Stimulated activated CD4-positive, alpha-beta T cell treated with anti-CD3 and anti-CD28 coated beads, TNF-alpha, amount 100 ng/mL, for 4 hours (primary cell): ENCODE measurements around the gene SLC1A2.

Experiments
- DNase-seq, 3 experiments: peaks; one replicate each; pipeline ENCODE4 v3.0.0-alpha.2; 2020; ENCODE audit warnings: low read depth in 3 of 3

The SLC1A2 gene

GRCh38 chr11:35419184-35419829 is at the start of gene SLC1A2:
Gene SLC1A2, minus strand, starts transcription at chr11:35419558. Its CDS starts 592 bp downstream, at chr11:35418966.
- DNase-seq, result no peak

- DNase-seq, result no peak
Measured at GRCh38 chr11:35466058-35466457, 46.7 kb upstream of the SLC1A2 start.

DNA sequence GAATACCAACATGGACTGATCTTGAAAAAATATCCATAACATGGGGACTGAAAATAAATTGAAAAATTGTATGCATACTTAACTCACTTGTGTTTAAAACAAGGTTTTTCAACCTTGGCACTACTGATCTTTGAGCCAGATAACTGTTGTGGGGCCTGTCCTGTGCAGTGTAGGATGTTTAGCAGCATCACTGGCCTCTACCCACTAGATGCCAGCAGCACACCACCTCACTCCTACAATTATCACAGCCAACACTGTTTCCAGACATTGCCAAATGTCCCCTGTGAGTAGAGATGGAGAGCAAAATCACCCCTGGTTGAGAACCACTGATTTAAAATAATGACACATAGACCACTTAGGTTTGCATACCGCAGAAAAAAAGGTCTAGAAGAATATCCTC is 45.0 kb upstream of the SLC1A2 start:
- DNase-seq, result no peak

GRCh38 chr11:35463331-35463751 is 44.0 kb upstream of the SLC1A2 start:
- DNase-seq, result no peak

DNA sequence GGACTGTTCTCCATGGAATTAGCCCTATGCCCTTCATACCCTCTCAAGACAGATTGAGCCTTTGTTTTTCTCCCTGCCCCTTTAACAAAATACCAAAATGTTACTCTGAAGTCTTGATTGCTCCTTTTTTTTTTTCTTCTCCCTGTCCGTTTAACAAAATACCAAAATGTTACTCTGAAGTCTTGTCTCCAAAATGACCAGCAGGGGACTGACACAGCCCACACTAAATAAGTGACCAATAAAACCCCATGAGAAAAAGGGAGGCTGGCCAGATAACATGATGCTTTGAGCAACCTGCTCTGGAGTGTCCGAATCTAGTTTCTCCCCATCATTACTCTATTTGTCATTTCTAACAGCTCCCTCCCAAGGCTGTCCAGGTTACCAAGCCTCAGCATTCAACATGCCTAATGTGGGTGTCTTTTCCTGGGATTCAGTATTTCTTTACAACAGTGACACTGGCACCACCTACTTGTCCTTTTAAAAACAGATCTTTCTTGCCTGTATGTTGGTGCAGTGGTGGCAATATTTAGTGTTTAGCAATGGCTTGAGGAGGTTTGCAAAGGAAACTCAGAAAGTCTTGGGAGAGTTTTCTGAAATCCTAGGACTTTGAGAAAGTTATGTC is 42.7 kb upstream of the SLC1A2 start:
- no peak for DNase-seq

DNA sequence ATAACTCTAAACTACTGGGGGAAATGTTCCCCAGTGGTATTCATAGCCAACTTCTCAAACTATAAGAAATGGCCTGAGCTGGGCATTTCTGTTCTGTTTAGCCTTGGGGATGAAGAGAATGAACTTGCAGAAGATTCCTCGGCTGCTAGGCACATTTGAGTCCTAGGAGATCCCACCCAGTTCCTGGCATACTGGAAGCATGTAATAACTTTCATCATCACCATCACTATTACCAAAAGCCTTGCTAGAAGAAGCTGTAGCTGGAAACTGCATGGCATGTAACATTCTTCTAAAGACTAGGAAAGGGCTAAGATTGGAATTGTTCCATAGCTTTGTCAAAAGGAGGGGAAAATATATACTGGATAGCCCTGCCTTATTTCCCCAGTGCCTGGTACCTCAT is 40.1 kb upstream of the SLC1A2 start:
- DNase-seq, result no peak

GRCh38 chr11:35458846-35459245 is 39.5 kb upstream of the SLC1A2 start:
- DNase-seq, result no peak

- DNase-seq, result no peak
Measured at GRCh38 chr11:35454362-35454761, 35.0 kb upstream of the SLC1A2 start.

- no peak for DNase-seq
Measured at GRCh38 chr11:35436581-35437250, 17.4 kb upstream of the SLC1A2 start.

GRCh38 chr11:35433588-35433987 is 14.2 kb upstream of the SLC1A2 start:
- no peak for DNase-seq

DNA sequence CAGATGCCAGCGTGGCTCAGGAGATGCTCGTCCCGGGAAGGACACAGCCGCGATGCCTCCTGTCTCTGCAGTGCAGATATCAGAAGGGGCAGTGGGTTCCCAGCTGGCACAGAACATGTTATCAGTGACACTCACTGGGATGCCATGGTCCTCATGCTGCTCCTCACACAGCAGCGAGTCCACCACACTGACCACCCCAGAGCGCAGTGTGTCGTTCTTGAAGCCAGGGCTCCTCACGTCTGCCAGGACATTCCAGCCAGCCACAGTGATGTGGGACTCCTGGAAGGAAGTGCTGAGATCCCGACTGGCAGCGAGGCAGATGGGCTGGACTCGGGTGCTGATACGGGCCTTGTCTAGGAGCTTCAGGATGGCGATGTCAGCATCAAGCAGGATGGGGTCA is 13.1 kb upstream of the SLC1A2 start:
- no peak for DNase-seq

GRCh38 chr11:35427071-35427470 is 7.7 kb upstream of the SLC1A2 start:
- no peak for DNase-seq

DNA sequence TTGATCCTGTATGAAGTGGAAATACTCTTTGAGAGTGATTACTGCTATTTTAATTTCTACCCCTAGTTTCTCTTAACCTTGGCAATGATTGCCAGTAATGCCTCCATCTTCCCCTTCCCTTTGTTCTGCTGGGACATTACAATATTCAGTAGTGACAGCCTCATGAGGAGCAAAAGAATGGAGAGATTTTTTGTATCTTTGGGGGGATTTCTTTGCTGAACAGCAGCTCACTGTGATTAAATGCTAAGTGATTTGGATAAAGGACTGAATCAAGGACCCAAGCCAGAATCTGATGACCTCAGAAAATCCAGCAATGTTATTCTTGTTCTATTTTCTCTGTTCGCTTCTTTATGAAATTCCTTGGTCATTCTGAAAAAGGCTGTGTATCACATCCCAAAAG is 7.0 kb upstream of the SLC1A2 start:
- DNase-seq, result no peak

DNA sequence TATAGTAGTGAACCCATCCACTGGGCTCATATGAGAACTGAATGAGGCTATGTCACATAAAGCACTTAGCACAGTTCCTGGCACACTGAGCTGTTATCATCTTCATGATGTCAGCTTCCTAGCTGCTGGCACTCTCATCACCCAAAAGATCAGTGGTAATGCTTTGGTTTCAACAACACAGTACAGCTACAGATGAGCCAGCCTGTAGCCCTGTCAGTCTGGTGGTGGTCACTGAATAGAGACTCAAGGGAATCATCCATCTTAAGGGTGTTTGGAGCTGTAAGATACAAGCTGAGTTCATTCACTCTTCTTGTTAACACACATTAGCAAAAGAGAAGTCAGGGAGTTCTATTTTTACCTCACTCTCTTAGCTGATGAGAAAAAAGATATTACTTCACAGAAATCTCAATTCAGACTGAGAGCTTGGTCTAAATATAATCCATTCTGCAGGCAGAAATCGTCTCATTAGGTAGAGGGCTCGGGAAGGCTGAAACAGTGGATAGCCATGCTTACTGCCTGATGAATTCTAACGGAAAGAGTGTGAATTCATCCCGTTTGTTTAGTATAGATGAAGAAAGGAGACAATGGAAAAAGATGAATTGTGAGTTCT is 6.3 kb upstream of the SLC1A2 start:
- no peak for DNase-seq

DNA sequence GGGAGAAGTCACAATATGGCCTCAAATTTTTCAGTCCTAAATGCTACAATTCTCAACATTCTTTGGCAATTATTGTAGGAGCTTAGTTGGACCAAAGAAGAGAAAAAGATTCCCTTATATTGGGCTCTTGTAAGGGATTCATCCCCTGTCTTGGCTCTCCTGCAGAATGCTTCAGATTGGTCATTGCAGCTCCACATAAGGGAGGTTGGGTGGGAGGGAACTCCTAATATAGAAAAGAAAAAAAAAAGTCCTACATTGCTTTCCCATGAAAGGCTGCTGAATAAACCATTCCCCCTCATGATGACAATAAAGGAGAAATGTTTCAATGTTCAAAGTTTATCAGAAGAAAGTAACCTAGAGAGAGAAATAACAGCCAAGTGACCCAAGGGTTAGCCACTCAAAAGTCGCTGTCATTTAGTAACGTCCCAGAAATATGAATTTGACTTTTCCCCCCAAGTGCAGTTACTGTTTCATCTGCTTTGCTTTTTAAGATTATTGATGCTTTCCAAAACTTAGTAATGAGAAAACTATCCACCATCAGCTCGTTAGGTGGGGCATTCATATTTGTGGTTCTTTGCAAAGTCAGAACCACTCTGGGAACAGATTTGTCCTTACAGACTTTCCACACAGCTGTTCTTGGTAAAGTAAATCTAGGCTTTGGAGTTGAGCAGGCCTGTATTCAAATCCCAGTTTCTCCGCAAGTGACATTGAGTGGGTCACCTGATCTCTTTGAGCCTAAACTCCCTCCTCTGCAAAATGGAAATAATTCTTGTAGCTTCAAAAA is 5.0 kb upstream of the SLC1A2 start:
- DNase-seq, result no peak

DNA sequence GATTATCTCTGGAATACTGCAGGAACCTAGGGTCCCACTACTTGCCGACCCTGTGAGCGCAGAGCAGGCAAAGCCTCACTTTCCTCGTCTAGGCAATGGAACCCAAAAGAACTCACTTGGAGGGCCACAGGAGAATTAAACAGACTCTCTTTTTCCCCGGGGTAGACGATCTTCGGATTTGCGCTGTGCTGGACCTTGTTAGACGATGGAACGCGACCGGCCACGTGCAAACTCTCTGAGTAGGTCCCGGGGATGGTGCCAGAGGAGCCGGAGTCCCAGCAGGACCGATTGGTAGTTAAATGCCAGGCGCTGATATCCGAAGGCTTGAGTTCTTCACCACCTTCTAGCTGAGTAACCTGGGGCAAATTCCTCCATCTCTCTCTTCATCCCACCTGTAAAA is 1.0 kb upstream of the SLC1A2 start:
- DNase-seq, result no peak

- no peak for DNase-seq
Measured at GRCh38 chr11:35419830-35420333, 524 bp upstream of the SLC1A2 start.

GRCh38 chr11:35418282-35419183 is 825 bp downstream of the SLC1A2 start:
- DNase-seq, result no peak

DNA sequence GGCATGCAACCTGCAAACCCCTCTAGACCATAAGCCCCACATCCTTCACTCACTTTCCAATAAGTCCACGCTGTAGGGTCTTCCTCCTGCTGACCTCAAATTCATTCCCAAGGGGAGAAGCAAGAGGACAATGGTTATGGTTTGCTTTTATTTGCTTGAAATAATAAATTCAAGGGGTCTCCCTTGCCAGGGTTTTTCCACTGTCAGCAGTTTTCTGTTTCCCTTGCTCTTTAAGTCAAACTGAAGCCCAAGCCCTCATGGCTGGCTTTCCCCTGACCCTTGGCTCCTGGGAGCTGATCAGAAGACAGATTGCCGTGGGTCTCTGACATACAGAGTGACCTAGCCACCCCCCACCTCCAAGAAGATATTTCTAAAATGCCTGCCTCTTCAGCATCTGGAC is 3.9 kb downstream of the SLC1A2 start:
- DNase-seq, result no peak

DNA sequence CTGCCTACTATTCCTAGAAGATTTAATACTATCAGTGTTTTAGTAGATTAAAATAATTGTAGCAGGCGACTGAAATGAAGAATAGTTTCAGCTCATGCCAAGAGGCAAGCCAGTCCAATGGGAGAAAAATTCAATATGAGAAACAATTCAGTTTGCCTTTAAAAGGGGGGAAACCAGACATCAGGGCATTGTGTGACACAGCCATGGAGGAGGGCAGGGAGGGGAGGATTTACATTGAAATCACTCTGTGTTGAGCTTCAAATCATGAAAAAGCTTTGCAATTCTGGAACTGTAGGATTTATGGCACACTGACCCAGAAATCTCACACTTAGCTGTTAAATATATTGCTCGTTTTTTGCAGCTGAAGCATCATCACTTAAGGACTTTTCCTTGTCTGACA is 4.6 kb downstream of the SLC1A2 start:
- no peak for DNase-seq

GRCh38 chr11:35414311-35414710 is 5.0 kb downstream of the SLC1A2 start:
- no peak for DNase-seq
